ENCODE data around the gene SEMA6C. TPM values are rescaled to one million over a fixed set of nuclear protein-coding genes. Genes with fewer than 3 reads are reported as not detected.
A peak's percentile ranks its signal among the peaks of the same experiment; 100 is the strongest.

The SEMA6C gene
- total RNA-seq, 1 donor from 2014 or later: 10.1 TPM

GRCh38 chr1:151165738-151166504 lies 19.5 kb upstream of the SEMA6C start, which contains the start of the genes LYSMD1 and SCNM1:
Gene LYSMD1 (minus strand): TSS chr1:151165902. CDS start chr1:151165258, 644 bp downstream.
Gene SCNM1 (plus strand): TSS chr1:151166144. CDS start chr1:151166153, 9 bp downstream.
- Histone ChIP-seq H3K27ac (peak within 1 kb of the TSS; percentile 88), H3K36me3 (peaks cover 0 to 35% of the 10 kb centered on the region in 2 donors), H3K9me3 (no peaks in the 10 kb centered on the region), H3K4me3 (peak within 1 kb of the TSS; percentile 72 to 82), H3K4me1 (peaks cover 32% of the 10 kb centered on the region), H3K27me3 (no peaks in the 10 kb centered on the region)
- TF ChIP-seq CTCF (IDR thresholded peaks at IDR 0.05) (peak in 2 of 3 experiments; percentile 29 to 37), POLR2AphosphoS5 (IDR thresholded peaks at IDR 0.05; ENCODE audit: insufficient read depth in 1 of 2, low read depth in 1 of 2) (peak; percentile 93 to 100), POLR2A (IDR thresholded peaks at IDR 0.05) (no peak)
- peak in 1 of 2 donors; percentile 99 for DNase-seq (ENCODE audit: extremely low spot score in 2 of 2)
- intact Hi-C loops (cut with DNase I): no loop called here

- H3K4me3 ChIP-seq: peak overlapping the region; percentile 72 to 82
- intact Hi-C loops (cut with DNase I): no loop called here
- H3K27ac ChIP-seq: peak overlapping the region; percentile 88
- TF ChIP-seq POLR2A (IDR thresholded peaks at IDR 0.05): no peak
- H3K27me3 ChIP-seq: no peaks in the 10 kb centered on the region
- peak in 1 of 2 donors; percentile 92 for DNase-seq (ENCODE audit: extremely low spot score in 2 of 2)
- H3K36me3 ChIP-seq: peaks cover 0 to 35% of the 10 kb centered on the region in 2 donors
- peaks cover 38% of the 10 kb centered on the region for H3K4me1 ChIP-seq
- H3K9me3 ChIP-seq: no peaks in the 10 kb centered on the region
These were observed 18.9 kb upstream of the SEMA6C start for GRCh38 chr1:151165281-151165737.

- Histone ChIP-seq H3K9me3 (no peaks in the 10 kb centered on the region), H3K4me3 (peak overlapping the region; percentile 72 to 82), H3K36me3 (peaks cover 0 to 36% of the 10 kb centered on the region in 2 donors), H3K27ac (peak overlapping the region; percentile 88), H3K4me1 (peaks cover 38% of the 10 kb centered on the region), H3K27me3 (no peaks in the 10 kb centered on the region)
- intact Hi-C loops (cut with DNase I): no loop called here
- TF ChIP-seq CTCF (IDR thresholded peaks at IDR 0.05) (no peak), POLR2AphosphoS5 (IDR thresholded peaks at IDR 0.05; ENCODE audit: insufficient read depth in 1 of 2, low read depth in 1 of 2) (no peak), POLR2A (IDR thresholded peaks at IDR 0.05) (no peak)
- no peak for DNase-seq (ENCODE audit: extremely low spot score in 2 of 2)
These were observed 18.4 kb upstream of the SEMA6C start for GRCh38 chr1:151164732-151165280.

GRCh38 chr1:151159373-151159772 lies 12.9 kb upstream of the SEMA6C start:
- no peak overlapping the region for H3K27ac ChIP-seq
- TF ChIP-seq CTCF (IDR thresholded peaks at IDR 0.05): no peak
- TF ChIP-seq POLR2A (IDR thresholded peaks at IDR 0.05): no peak
- no peak for TF ChIP-seq POLR2AphosphoS5 (IDR thresholded peaks at IDR 0.05; ENCODE audit: insufficient read depth in 1 of 2, low read depth in 1 of 2)
- H3K4me1 ChIP-seq: peaks cover 14% of the 10 kb centered on the region
- H3K27me3 ChIP-seq: no peaks in the 10 kb centered on the region
- intact Hi-C loops (cut with DNase I): loop anchor here (5.0 kb wide), 2 partner anchors 57 to 132 kb away; no protein-coding TSS in a partner anchor
- no peak overlapping the region for H3K4me3 ChIP-seq
- peaks cover 0 to 42% of the 10 kb centered on the region in 2 donors for H3K36me3 ChIP-seq
- H3K9me3 ChIP-seq: no peaks in the 10 kb centered on the region
- no peak for DNase-seq (ENCODE audit: extremely low spot score in 2 of 2)

- H3K36me3 ChIP-seq: peaks cover 0 to 42% of the 10 kb centered on the region in 2 donors
- intact Hi-C loops (cut with DNase I): loop anchor here (5.0 kb wide), 2 partner anchors 56 to 132 kb away; no protein-coding TSS in a partner anchor
These were observed 12.4 kb upstream of the SEMA6C start for GRCh38 chr1:151158751-151159251.

More at GRCh38 chr1:151158751-151159251, 12.4 kb upstream of the SEMA6C start:
- no peak overlapping the region for H3K27ac ChIP-seq
- no peak overlapping the region for H3K4me3 ChIP-seq
- no peak for DNase-seq (ENCODE audit: extremely low spot score in 2 of 2)
- H3K4me1 ChIP-seq: peaks cover 9% of the 10 kb centered on the region
- TF ChIP-seq POLR2AphosphoS5 (IDR thresholded peaks at IDR 0.05; ENCODE audit: insufficient read depth in 1 of 2, low read depth in 1 of 2) (no peak), CTCF (IDR thresholded peaks at IDR 0.05) (no peak), POLR2A (IDR thresholded peaks at IDR 0.05) (no peak)
- no peaks in the 10 kb centered on the region for H3K27me3 ChIP-seq
- no peaks in the 10 kb centered on the region for H3K9me3 ChIP-seq

Measured in vagina (tissue), 2 donors.